Esophagus muscularis mucosa (tissue), 3 donors: ENCODE results near the gene ESR2.

ENCODE experiments used
- POLR2A ChIP-seq: fragments of 450-650 bp; IDR thresholded peaks from one replicate; pipeline ENCODE4 v1.6.1; 2017; ENCODE audit warnings: antibody characterized with exemption, moderate library complexity, mild to moderate bottlenecking, low read depth
- TF ChIP-seq, protein P1 (sequence below), 3 experiments: fragments of 200-600 bp in 2 of 3; fragments of 450-650 bp in 1 of 3; sonication (generic) in 2 of 3; IDR thresholded peaks; one replicate each; pipeline ENCODE4 v1.5.1; 2017 to 2019; ENCODE audit warnings: antibody characterized with exemption in 3 of 3, mild to moderate bottlenecking in 2 of 3, moderate library complexity in 1 of 3

DNA sequence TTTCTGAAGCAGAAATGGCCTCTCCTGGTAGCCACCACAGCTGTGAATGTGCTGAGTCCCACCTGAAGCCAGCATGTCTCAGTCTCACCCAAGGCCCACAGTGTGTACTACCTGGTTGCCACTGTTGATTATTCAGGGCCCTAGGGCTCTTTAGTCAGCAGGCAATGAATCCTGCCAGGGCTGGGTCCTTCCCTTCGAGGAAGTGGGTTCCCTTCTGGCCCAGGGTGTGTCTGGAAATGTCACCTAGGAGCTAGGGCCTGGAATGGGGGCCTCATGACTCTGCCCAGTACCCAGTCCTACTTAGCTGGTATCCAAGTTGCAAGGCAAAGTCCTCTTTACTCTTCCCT lies 234.0 kb downstream of the ESR2 start:
- TF ChIP-seq, protein P1, sequence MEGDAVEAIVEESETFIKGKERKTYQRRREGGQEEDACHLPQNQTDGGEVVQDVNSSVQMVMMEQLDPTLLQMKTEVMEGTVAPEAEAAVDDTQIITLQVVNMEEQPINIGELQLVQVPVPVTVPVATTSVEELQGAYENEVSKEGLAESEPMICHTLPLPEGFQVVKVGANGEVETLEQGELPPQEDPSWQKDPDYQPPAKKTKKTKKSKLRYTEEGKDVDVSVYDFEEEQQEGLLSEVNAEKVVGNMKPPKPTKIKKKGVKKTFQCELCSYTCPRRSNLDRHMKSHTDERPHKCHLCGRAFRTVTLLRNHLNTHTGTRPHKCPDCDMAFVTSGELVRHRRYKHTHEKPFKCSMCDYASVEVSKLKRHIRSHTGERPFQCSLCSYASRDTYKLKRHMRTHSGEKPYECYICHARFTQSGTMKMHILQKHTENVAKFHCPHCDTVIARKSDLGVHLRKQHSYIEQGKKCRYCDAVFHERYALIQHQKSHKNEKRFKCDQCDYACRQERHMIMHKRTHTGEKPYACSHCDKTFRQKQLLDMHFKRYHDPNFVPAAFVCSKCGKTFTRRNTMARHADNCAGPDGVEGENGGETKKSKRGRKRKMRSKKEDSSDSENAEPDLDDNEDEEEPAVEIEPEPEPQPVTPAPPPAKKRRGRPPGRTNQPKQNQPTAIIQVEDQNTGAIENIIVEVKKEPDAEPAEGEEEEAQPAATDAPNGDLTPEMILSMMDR (IDR thresholded peaks at IDR 0.05) = no peak
- TF ChIP-seq POLR2A = no peak
